Measurements from ENCODE around the gene LRMDA. TPM values are rescaled to one million over a fixed set of nuclear protein-coding genes. Genes with fewer than 3 reads are reported as not detected.

LRMDA gene
- total and polyA plus RNA-seq, 2 donors from 2014 or later: 23.2 to 48.6 TPM

- FAIRE-seq: no peak
- no peak for TF ChIP-seq CTCF (IDR thresholded peaks at IDR 0.05; ENCODE audit: borderline replicate concordance, extremely low read depth, insufficient read depth)
- DNase-seq: no peak
- Histone ChIP-seq H3K4me3 (ENCODE audit: low read length in 3 of 3) (no peak overlapping the region), H3K27ac (ENCODE audit: low read depth in 2 of 2, low read length in 2 of 2) (no peak overlapping the region), H3K4me1 (ENCODE audit: control insufficient read depth in 2 of 3, insufficient read depth in 2 of 3, low read depth in 1 of 3, low read length in 3 of 3) (peaks cover 0 to 6% (median 2%) of the 10 kb centered on the region in 3 donors), H3K27me3 (ENCODE audit: control insufficient read depth, insufficient read depth, low read length) (no peaks in the 10 kb centered on the region), H3K36me3 (ENCODE audit: control insufficient read depth in 2 of 3, insufficient read depth in 3 of 3, low read length in 3 of 3) (no peaks in the 10 kb centered on the region), H3K9me3 (ENCODE audit: control insufficient read depth in 2 of 3, insufficient read depth in 1 of 3, low read length in 3 of 3) (no peaks in the 10 kb centered on the region), H3K9ac (ENCODE audit: low read length in 3 of 3) (no peak overlapping the region)
- intact Hi-C loops (cut with DNase I): no loop called here
Observed at GRCh38 chr10:75461672-75462649, 30.5 kb downstream of the LRMDA start.

GRCh38 chr10:75462865-75463264 is 31.4 kb downstream of the LRMDA start:
- no peaks in the 10 kb centered on the region for H3K9me3 ChIP-seq (ENCODE audit: control insufficient read depth in 2 of 3, insufficient read depth in 1 of 3, low read length in 3 of 3)
- TF ChIP-seq CTCF (IDR thresholded peaks at IDR 0.05; ENCODE audit: borderline replicate concordance, extremely low read depth, insufficient read depth): no peak
- H3K27me3 ChIP-seq (ENCODE audit: control insufficient read depth, insufficient read depth, low read length): no peaks in the 10 kb centered on the region
- DNase-seq (no peak), FAIRE-seq (no peak)
- no peak overlapping the region for H3K27ac ChIP-seq (ENCODE audit: low read depth in 2 of 2, low read length in 2 of 2)
- H3K4me3 ChIP-seq (ENCODE audit: low read length in 3 of 3): no peak overlapping the region
- no peak overlapping the region for H3K9ac ChIP-seq (ENCODE audit: low read length in 3 of 3)
- peaks cover 0 to 6% (median 2%) of the 10 kb centered on the region in 3 donors for H3K4me1 ChIP-seq (ENCODE audit: control insufficient read depth in 2 of 3, insufficient read depth in 2 of 3, low read depth in 1 of 3, low read length in 3 of 3)
- intact Hi-C loops (cut with DNase I): no loop called here
- no peaks in the 10 kb centered on the region for H3K36me3 ChIP-seq (ENCODE audit: control insufficient read depth in 2 of 3, insufficient read depth in 3 of 3, low read length in 3 of 3)

GRCh38 chr10:75464478-75465449 is 33.3 kb downstream of the LRMDA start:
- no peak for TF ChIP-seq CTCF (IDR thresholded peaks at IDR 0.05; ENCODE audit: borderline replicate concordance, extremely low read depth, insufficient read depth)
- FAIRE-seq: no peak
- H3K9me3 ChIP-seq (ENCODE audit: control insufficient read depth in 2 of 3, insufficient read depth in 1 of 3, low read length in 3 of 3): no peaks in the 10 kb centered on the region
- H3K4me3 ChIP-seq (ENCODE audit: low read length in 3 of 3): no peak overlapping the region
- intact Hi-C loops (cut with DNase I): no loop called here
- peaks cover 0 to 6% (median 2%) of the 10 kb centered on the region in 3 donors for H3K4me1 ChIP-seq (ENCODE audit: control insufficient read depth in 2 of 3, insufficient read depth in 2 of 3, low read depth in 1 of 3, low read length in 3 of 3)
- DNase-seq: peak in 2 of 5 donors; percentile 38 to 54
- H3K36me3 ChIP-seq (ENCODE audit: control insufficient read depth in 2 of 3, insufficient read depth in 3 of 3, low read length in 3 of 3): peaks cover 0 to 3% (median 0%) of the 10 kb centered on the region in 3 donors
- H3K9ac ChIP-seq (ENCODE audit: low read length in 3 of 3): no peak overlapping the region
- no peaks in the 10 kb centered on the region for H3K27me3 ChIP-seq (ENCODE audit: control insufficient read depth, insufficient read depth, low read length)
- H3K27ac ChIP-seq (ENCODE audit: low read depth in 2 of 2, low read length in 2 of 2): no peak overlapping the region
